ENCODE data around the gene INTS4. TPM values are rescaled to one million over a fixed set of nuclear protein-coding genes. Genes with fewer than 3 reads are reported as not detected.

INTS4 gene
- total and polyA plus RNA-seq, 2 of the 4 experiments (the other 2 are of a cell fraction), result 24.0 to 52.5 TPM

DNA sequence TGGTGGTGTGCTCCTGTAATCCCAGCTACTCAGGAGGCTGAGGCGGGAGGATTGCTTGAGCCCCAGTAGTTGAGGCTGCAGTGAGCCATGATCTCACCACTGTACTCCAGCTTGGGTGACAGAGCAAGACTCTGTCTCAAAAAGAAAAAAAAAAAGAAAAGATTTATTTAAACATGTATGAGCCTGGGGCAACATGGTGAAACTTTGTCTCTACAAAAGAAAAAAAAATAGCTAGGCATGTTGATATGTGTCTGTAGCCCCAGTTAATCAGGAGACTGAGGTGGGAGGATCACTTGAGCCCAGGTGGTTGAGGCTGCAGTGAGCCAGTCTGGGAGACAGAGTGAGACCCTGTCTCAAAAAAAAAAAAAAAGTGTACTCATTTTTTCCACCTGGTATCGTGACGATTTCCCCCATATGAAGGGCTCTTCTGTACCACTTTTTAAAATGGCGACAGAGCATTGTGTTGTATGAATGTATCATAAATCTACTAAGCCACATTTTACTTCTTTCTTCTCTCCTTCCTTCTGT, 45.0 kb upstream of the INTS4 start:
- H4K5ac ChIP-seq (ENCODE audit: low read depth, low read length), result peak overlapping the region; percentile 61
- H3K23ac ChIP-seq (ENCODE audit: low read depth, low read length), result peak overlapping the region; percentile 3; the same call in 1 of the 2 replicates
- peak overlapping the region; percentile 97; the same call in 1 of the 2 replicates for H2BK20ac ChIP-seq (ENCODE audit: low read depth, low read length)
- no peak overlapping the region for H2AFZ ChIP-seq (replicated peaks; ENCODE audit: low read length, poor library complexity)
- H3K9me1 ChIP-seq (ENCODE audit: insufficient read depth, low read length), result peaks cover 14% of the 10 kb centered on the region; the same call in 1 of the 2 replicates
- ChIA-PET CTCF (interaction anchor here (0.6 kb wide), 1 partner anchor 525 kb away, joined by 4 read pairs; no protein-coding TSS in a partner anchor), POLR2A (ENCODE audit: unreplicated experiment) (interaction anchor here (0.6 to 1.2 kb wide), 2 partner anchors 9 to 98 kb away, joined by 3 to 4 read pairs; no protein-coding TSS in a partner anchor)
- peaks cover 0 to 10% of the 10 kb centered on the region in 2 experiments; a peak in 2 of 4 replicates for H3K79me1 ChIP-seq (ENCODE audit: low read depth in 1 of 2, low read length in 2 of 2)
- peak overlapping the region; percentile 78 for H3K18ac ChIP-seq (ENCODE audit: low read depth, low read length)
- dilution Hi-C loops (cut with HindIII; ENCODE audit: low sequenced_read_pairs, unreplicated experiment) (no loop called here), intact Hi-C loops (cut with micrococcal nuclease) (no loop called here), in situ Hi-C loops (cut with MboI; ENCODE audit: low sequenced_read_pairs) (no loop called here)
- peak overlapping the region; percentile 96 for H2BK5ac ChIP-seq (ENCODE audit: low read depth, low read length, poor library complexity, severe bottlenecking)
- no peak overlapping the region for H2AK9ac ChIP-seq (replicated peaks; ENCODE audit: low read depth, low read length, poor library complexity)
- no peak for ATAC-seq (ENCODE audit: low read depth)
- H4K20me1 ChIP-seq (ENCODE audit: insufficient read depth, low read length), result no peaks in the 10 kb centered on the region
- peak overlapping the region; percentile 81; the same call in 2 of the 3 replicates for H2BK15ac ChIP-seq (ENCODE audit: low read depth, low read length)
- H4K91ac ChIP-seq (ENCODE audit: insufficient read depth, low read depth, low read length), result peak overlapping the region; percentile 98
- H3K27ac ChIP-seq (ENCODE audit: insufficient read depth, low read length), result peak overlapping the region; percentile 51
- H2AK5ac ChIP-seq (ENCODE audit: low read depth, low read length), result peak overlapping the region; percentile 68; the same call in 1 of the 2 replicates
- H4K8ac ChIP-seq (ENCODE audit: low read depth in 2 of 2, low read length in 2 of 2), result peak overlapping the region; percentile 93 to 98
- H3K4ac ChIP-seq (ENCODE audit: low read depth, low read length), result peak overlapping the region; percentile 99
- H3K36me3 ChIP-seq (ENCODE audit: control insufficient read depth, insufficient read depth, low read length), result no peaks in the 10 kb centered on the region
- peak overlapping the region; percentile 98 for H2BK120ac ChIP-seq (ENCODE audit: low read depth, low read length)
- no CpG with 5 or more reads among the region's 4 CpGs for WGBS, 2 experiments (ENCODE audit: extremely low coverage in 2 of 2, insufficient read length in 1 of 2)
- no peaks in the 10 kb centered on the region for H3K27me3 ChIP-seq (ENCODE audit: control insufficient read depth, insufficient read depth, low read length)
- H3K4me2 ChIP-seq (ENCODE audit: low read depth, low read length), result peak overlapping the region; percentile 34; the same call in 1 of the 2 replicates
- TF ChIP-seq RFX5 (IDR thresholded peaks at IDR 0.05; ENCODE audit: low read depth, low read length), result no peak
- peak overlapping the region; percentile 21; the same call in 1 of the 2 replicates for H3K9ac ChIP-seq (ENCODE audit: low read depth, low read length)
- peaks cover 5% of the 10 kb centered on the region for H3K4me1 ChIP-seq (ENCODE audit: control insufficient read depth, insufficient read depth, low read length)
- H3K9me3 ChIP-seq (ENCODE audit: control insufficient read depth, insufficient read depth, low read length), result no peaks in the 10 kb centered on the region
- BruUV-seq (replicated peaks), result no TSS peak
- H3K4me3 ChIP-seq (ENCODE audit: insufficient read depth, low read depth, low read length), result no peak overlapping the region
- no peak for DNase-seq
- H3K14ac ChIP-seq (replicated peaks; ENCODE audit: low read depth, low read length), result peak overlapping the region; percentile 11
- peak overlapping the region; percentile 98; the same call in 1 of the 2 replicates for H3K56ac ChIP-seq (ENCODE audit: extremely low read depth, insufficient read depth, low read length)

Data from IMR-90 (cell line).